ENCODE results near the gene UEVLD. TPM values are rescaled to one million over a fixed set of nuclear protein-coding genes. Genes with fewer than 3 reads are reported as not detected.

Gene UEVLD
- total RNA-seq, 1 donor from 2014 or later, result 18.2 TPM

- DNase-seq (ENCODE audit: low read depth in 2 of 2), result no peak
Observed at GRCh38 chr11:18581825-18582224, 6.7 kb downstream of the UEVLD start.

GRCh38 chr11:18580113-18580766 is 8.3 kb downstream of the UEVLD start:
- DNase-seq (ENCODE audit: low read depth in 2 of 2), result no peak

GRCh38 chr11:18578975-18579598 is 9.4 kb downstream of the UEVLD start:
- DNase-seq (ENCODE audit: low read depth in 2 of 2), result no peak

GRCh38 chr11:18575361-18575760 is 13.2 kb downstream of the UEVLD start:
- peak; percentile 38 to 80 for DNase-seq (ENCODE audit: low read depth in 2 of 2)

GRCh38 chr11:18567081-18567480 is 21.5 kb downstream of the UEVLD start:
- no peak for DNase-seq (ENCODE audit: low read depth in 2 of 2)

- no peak for DNase-seq (ENCODE audit: low read depth in 2 of 2)
Observed at GRCh38 chr11:18566406-18566805, 22.1 kb downstream of the UEVLD start.

GRCh38 chr11:18564149-18564548 is 24.4 kb downstream of the UEVLD start:
- no peak for DNase-seq (ENCODE audit: low read depth in 2 of 2)

- no peak for DNase-seq (ENCODE audit: low read depth in 2 of 2)
Observed at GRCh38 chr11:18563090-18563730, 25.3 kb downstream of the UEVLD start.

- DNase-seq (ENCODE audit: low read depth in 2 of 2), result no peak
Observed at GRCh38 chr11:18548001-18548400, 40.5 kb downstream of the UEVLD start.

GRCh38 chr11:18540207-18541009 is 48.1 kb downstream of the UEVLD start:
- peak in 1 of 2 donors; percentile 40 for DNase-seq (ENCODE audit: low read depth in 2 of 2)

- DNase-seq (ENCODE audit: low read depth in 2 of 2), result no peak
Observed at GRCh38 chr11:18536209-18536608, 52.3 kb downstream of the UEVLD start.

GRCh38 chr11:18534245-18534644 is 54.3 kb downstream of the UEVLD start:
- DNase-seq (ENCODE audit: low read depth in 2 of 2), result no peak

- DNase-seq (ENCODE audit: low read depth in 2 of 2), result no peak
Observed at GRCh38 chr11:18533365-18533764, 55.2 kb downstream of the UEVLD start.

- DNase-seq (ENCODE audit: low read depth in 2 of 2), result peak; percentile 23 to 41
Observed at GRCh38 chr11:18527512-18527911, 61.0 kb downstream of the UEVLD start.

- DNase-seq (ENCODE audit: low read depth in 2 of 2), result peak; percentile 95 to 97
Observed at GRCh38 chr11:18526521-18527296, 61.8 kb downstream of the UEVLD start, which contains the start of gene TSG101. TSS of gene TSG101 (minus strand) at chr11:18526942. CDS start at chr11:18526816, 126 bp downstream.

GRCh38 chr11:18526130-18526520 is 62.4 kb downstream of the UEVLD start:
- no peak for DNase-seq (ENCODE audit: low read depth in 2 of 2)

GRCh38 chr11:18524248-18524647 is 64.3 kb downstream of the UEVLD start:
- DNase-seq (ENCODE audit: low read depth in 2 of 2), result no peak

GRCh38 chr11:18523084-18523483 is 65.5 kb downstream of the UEVLD start:
- DNase-seq (ENCODE audit: low read depth in 2 of 2), result no peak

- DNase-seq (ENCODE audit: low read depth in 2 of 2), result no peak
Observed at GRCh38 chr11:18522388-18522787, 66.1 kb downstream of the UEVLD start.

GRCh38 chr11:18521122-18521521 is 67.4 kb downstream of the UEVLD start:
- DNase-seq (ENCODE audit: low read depth in 2 of 2), result no peak

GRCh38 chr11:18502352-18502751 is 86.2 kb downstream of the UEVLD start:
- DNase-seq (ENCODE audit: low read depth in 2 of 2), result no peak
